Endothelial cell of umbilical vein (primary cell): Measurements from ENCODE around the gene RASGEF1C. TPM values are rescaled to one million over a fixed set of nuclear protein-coding genes. Genes with fewer than 3 reads are reported as not detected.

ENCODE experiments used
- BruUV-seq: library from RNA; stranded (reverse); fragments of 400-500 nt; replicated peaks from 2 replicates; lab custom pipeline; 2021; lab: Mats Ljungman, UMichigan
- CTCF ChIA-PET: fragments of 300-600, 350-600 bp; sonication (Branson Sonifier 250); formaldehyde crosslinking; loops from one replicate; lab custom pipeline; 2021; ENCODE audit warnings: antibody characterized with exemption, inconsistent platforms; lab: Charles Lee
- POLR2A ChIA-PET: fragments of 300-600, 350-600 bp; sonication (Branson Sonifier 250); formaldehyde crosslinking; loops from one replicate; lab custom pipeline; 2021; ENCODE audit warnings: antibody characterized with exemption, inconsistent platforms; lab: Charles Lee
- DNase-seq: peaks from one replicate; pipeline ENCODE4 v3.0.0-alpha.2; 2011; ENCODE audit warnings: low read depth, low spot score
- FAIRE-seq: peaks from 2 replicates; lab custom pipeline; 2011; peaks lifted over from hg19 to GRCh38; lab: Jason Lieb, UNC
- H2AFZ ChIP-seq: 2 replicates; pipeline ENCODE4 v1.6.0; 2012; ENCODE audit warnings: low read depth, low read length, control low read depth, inconsistent platforms
- H3K27ac ChIP-seq: 2 replicates; pipeline ENCODE4 v1.5.1; 2011; ENCODE audit warnings: low read depth, mild to moderate bottlenecking, control low read depth, low read length, moderate library complexity; ENCODE audit not compliant: insufficient read depth
- H3K27me3 ChIP-seq, 2 experiments: 2 replicates each; pipeline versions ENCODE4 v1.6.0 to v1.6.1; 2011; ENCODE audit warnings: low read length in 2 of 2, mixed read lengths in 1 of 2; ENCODE audit not compliant: control insufficient read depth in 2 of 2, insufficient read depth in 2 of 2
- H3K36me3 ChIP-seq, 2 experiments: 2 replicates in 1 of 2; 3 replicates in 1 of 2; pipeline ENCODE4 v1.5.1; 2011; ENCODE audit warnings: low read length in 2 of 2, mild to moderate bottlenecking in 1 of 2, moderate library complexity in 1 of 2; ENCODE audit not compliant: control insufficient read depth in 2 of 2, insufficient read depth in 2 of 2; ENCODE audit errors: extremely low read depth in 1 of 2
- H3K4me1 ChIP-seq: 3 replicates; pipeline ENCODE4 v1.5.1; 2011; ENCODE audit warnings: mild to moderate bottlenecking, low read length; ENCODE audit not compliant: control insufficient read depth, insufficient read depth; ENCODE audit errors: extremely low read depth
- H3K4me2 ChIP-seq: 2 replicates; pipeline ENCODE4 v1.6.1; 2011; ENCODE audit warnings: low read length, control low read depth, mixed read lengths; ENCODE audit not compliant: insufficient read depth
- H3K4me3 ChIP-seq, 3 experiments: fragments of 200-600 bp in 1 of 3; sonication (generic), shearing (Covaris generic) in 1 of 3; replicated peaks in 1 of 3; 2 replicates each; pipeline ENCODE4 v1.5.1; 2011 to 2016; ENCODE audit warnings: control low read depth in 3 of 3, low read length in 3 of 3, mild to moderate bottlenecking in 2 of 3, inconsistent platforms in 1 of 3, low read depth in 1 of 3, moderate library complexity in 1 of 3; ENCODE audit not compliant: insufficient read depth in 1 of 3
- H3K79me2 ChIP-seq: 2 replicates; pipeline ENCODE4 v1.6.0; 2012; ENCODE audit warnings: low read length, inconsistent platforms; ENCODE audit not compliant: control insufficient read depth, insufficient read depth
- H3K9ac ChIP-seq: replicated peaks from 2 replicates; pipeline ENCODE3; 2011; ENCODE audit warnings: low read length, control low read depth; ENCODE audit not compliant: insufficient read depth; ENCODE audit errors: extremely low read depth
- H3K9me1 ChIP-seq: replicated peaks from 3 replicates; pipeline ENCODE4 v1.6.0; 2011; ENCODE audit warnings: mild to moderate bottlenecking, low read length; ENCODE audit not compliant: control insufficient read depth, insufficient read depth; ENCODE audit errors: extremely low read depth
- H3K9me3 ChIP-seq: replicated peaks from 2 replicates; pipeline ENCODE4 v1.5.1; 2012; ENCODE audit warnings: low read length, inconsistent platforms; ENCODE audit not compliant: control insufficient read depth, insufficient read depth
- H4K20me1 ChIP-seq: replicated peaks from 2 replicates; pipeline ENCODE3; 2011; ENCODE audit warnings: mild to moderate bottlenecking, low read length; ENCODE audit not compliant: control insufficient read depth, insufficient read depth; ENCODE audit errors: extremely low read depth
- CTCF ChIP-seq, 2 donors: IDR thresholded peaks; 1 replicate in 1 of 2; 2 replicates in 1 of 2; pipeline ENCODE4 v1.5.1; 2011; ENCODE audit warnings: low read length in 2 of 2, mild to moderate bottlenecking in 2 of 2, moderate library complexity in 2 of 2, control low read depth in 1 of 2, inconsistent platforms in 1 of 2, low read depth in 1 of 2; ENCODE audit not compliant: insufficient read depth in 1 of 2; ENCODE audit errors: extremely low read depth in 1 of 2
- EZH2 ChIP-seq: IDR thresholded peaks from 2 replicates; pipeline ENCODE4 v1.6.1; 2012; ENCODE audit warnings: borderline replicate concordance, low read depth, mild to moderate bottlenecking, moderate library complexity, low read length, inconsistent platforms; ENCODE audit not compliant: severe bottlenecking
- FOS ChIP-seq: IDR thresholded peaks from 2 replicates; pipeline ENCODE4 v1.6.1; 2011; ENCODE audit warnings: mild to moderate bottlenecking, low read length, moderate library complexity, borderline replicate concordance; ENCODE audit not compliant: insufficient read depth
- GATA2 ChIP-seq: IDR thresholded peaks from 2 replicates; pipeline ENCODE4 v1.7.0; 2011; ENCODE audit warnings: low read depth, mild to moderate bottlenecking, moderate library complexity, mixed read lengths, low read length; ENCODE audit not compliant: insufficient read length, insufficient read depth
- JUN ChIP-seq: IDR thresholded peaks from 2 replicates; pipeline ENCODE4 v1.6.1; 2011; ENCODE audit warnings: borderline replicate concordance, low read depth; ENCODE audit not compliant: insufficient read length, insufficient read depth
- MAX ChIP-seq: IDR thresholded peaks from 2 replicates; pipeline ENCODE4 v1.6.1; 2011; ENCODE audit not compliant: insufficient read depth, insufficient read length
- MYC ChIP-seq: IDR thresholded peaks from one replicate; pipeline ENCODE4 v1.6.1; 2011; ENCODE audit warnings: mild to moderate bottlenecking, low read depth, low read length
- POLR2A ChIP-seq: IDR thresholded peaks from 2 replicates; pipeline ENCODE4 v1.6.1; 2012; ENCODE audit warnings: low read depth, mild to moderate bottlenecking, control low read depth, low read length
- POLR2AphosphoS5 ChIP-seq: IDR thresholded peaks from 2 replicates; pipeline ENCODE4 v1.6.1; 2012; ENCODE audit warnings: low read depth, mild to moderate bottlenecking, control low read depth, low read length, moderate library complexity; ENCODE audit not compliant: insufficient read depth
- dilution Hi-C: fragments of 300-500 bp; cut with MboI; formaldehyde crosslinking; loops from one replicate; pipeline ENCODE4 v1.15.0; 2019; ENCODE audit warnings: low sequenced_read_pairs; ENCODE audit not compliant: extremely low pct_ligation_motif_present
- intact Hi-C: fragments of 100-400 bp; cut with micrococcal nuclease; formaldehyde crosslinking; loops from one replicate; pipeline ENCODE4 v1.10.0; 2022
- polyA plus RNA-seq, 4 experiments: library from polyadenylated mRNA; depleted of rRNA in 3 of 4; stranded (reverse) in 3 of 4; unstranded in 1 of 4; fragments of >200 nt; gene quantifications; 2 replicates each; pipeline versions ENCODE4 v1.2.1 to v1.2.3, GENCODE V29; 2011 to 2012; ENCODE audit warnings: missing spikeins in 1 of 4
- total RNA-seq: library from RNA; stranded (reverse); gene quantifications from 2 replicates; pipeline ENCODE4 v1.2.3, GENCODE V29; 2021

RASGEF1C gene
- total and polyA plus RNA-seq, 2 donors (not counting 3 experiments of a cell fraction or from before 2014, with no cell fraction given): not detected

- CTCF ChIA-PET: no interaction called here
- dilution Hi-C loops: no loop called here
- no peak overlapping the region for H3K9ac ChIP-seq
These were observed 125.4 kb downstream of the RASGEF1C start for GRCh38 chr5:180083529-180084060.

More at GRCh38 chr5:180083529-180084060, 125.4 kb downstream of the RASGEF1C start:
- Histone ChIP-seq H3K9me3 (no peaks in the 10 kb centered on the region), H3K4me1 (no peaks in the 10 kb centered on the region), H3K27ac (no peak overlapping the region), H3K36me3 (no peaks in the 10 kb centered on the region), H3K79me2 (no peaks in the 10 kb centered on the region), H4K20me1 (no peaks in the 10 kb centered on the region), H3K4me3 (no peak overlapping the region), H2AFZ (no peak overlapping the region), H3K4me2 (no peak overlapping the region), H3K27me3 (peaks cover 6 to 10% of the 10 kb centered on the region in 2 experiments), H3K9me1 (no peaks in the 10 kb centered on the region)
- POLR2A ChIA-PET: no interaction called here
- intact Hi-C loops: no loop called here
- no peak for TF ChIP-seq MYC
- no peak for TF ChIP-seq POLR2A
- no peak for TF ChIP-seq POLR2AphosphoS5
- TF ChIP-seq JUN: no peak
- TF ChIP-seq CTCF (IDR thresholded peaks at IDR 0.05; ENCODE audit: extremely low read depth in 1 of 2, insufficient read depth in 1 of 2, low read depth in 1 of 2, low read length in 2 of 2): no peak
- no peak for TF ChIP-seq EZH2
- no peak for TF ChIP-seq FOS
- TF ChIP-seq MAX: no peak
- no peak for TF ChIP-seq GATA2
- no TSS peak for BruUV-seq
- DNase-seq (no peak), FAIRE-seq (no peak)
